ENCODE results near the gene CLEC20A.

GRCh38 chr1:178512566-178513277 is 16.0 kb upstream of the CLEC20A start, which contains the start of gene TEX35:
- TF ChIP-seq YY1 (IDR thresholded peaks at IDR 0.05; ENCODE audit: insufficient read depth, insufficient read length): no peak
- TF ChIP-seq ZNF274 (IDR thresholded peaks at IDR 0.05; ENCODE audit: low read depth, low read length): no peak

All from NT2/D1 (cell line).